Measurements from ENCODE around the gene SLC25A21.
"Not testable (repeated sequence)": the region's sequence is repeated elsewhere in the genome, so short reads cannot be mapped to it uniquely, and the experiment has no call there.

SLC25A21 gene

DNA sequence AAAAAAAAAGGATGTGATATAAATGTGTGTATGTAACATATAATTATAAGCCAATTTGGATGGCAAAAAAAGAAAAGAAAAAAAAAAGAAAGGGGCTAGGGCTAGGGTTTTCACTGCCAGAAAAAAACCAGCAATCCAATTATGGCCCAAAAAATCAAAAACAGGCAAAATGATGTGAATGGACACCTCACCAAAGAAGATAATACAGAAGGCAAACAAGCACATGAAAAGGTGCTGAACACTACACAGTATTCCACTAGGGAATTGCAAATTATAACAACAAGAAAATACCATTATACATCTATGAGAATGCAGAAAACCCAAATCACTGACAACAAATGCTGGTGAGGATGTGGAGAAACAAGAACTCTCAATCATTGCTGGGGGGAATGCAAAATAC, 13.3 kb upstream of the SLC25A21 start:
- POLR2A ChIA-PET = interaction anchor here (0.7 kb wide), 1 partner anchor 14 kb away, joined by 4 read pairs; no protein-coding TSS in a partner anchor
- Histone ChIP-seq H3K4me1 (ENCODE audit: control insufficient read depth, insufficient read depth, low read length) (no peaks in the 10 kb centered on the region), H3K9me3 (ENCODE audit: control insufficient read depth, insufficient read depth, low read depth, low read length) (no peaks in the 10 kb centered on the region), H3K27ac (ENCODE audit: extremely low read depth, low read depth, low read length) (no peak overlapping the region), H3K36me3 (ENCODE audit: control insufficient read depth in 2 of 2, insufficient read depth in 1 of 2, low read length in 2 of 2) (no peaks in the 10 kb centered on the region), H3K4me3 (ENCODE audit: low read depth, low read length) (no peak overlapping the region)
- CTCF ChIA-PET = interaction anchor here (1.1 kb wide), 1 partner anchor 22 kb away, joined by 5 read pairs; no protein-coding TSS in a partner anchor
- TF ChIP-seq ZNF707 (tag by site-specific recombination; IDR thresholded peaks at IDR 0.05) (no peak), ZNF398 (tag by site-specific recombination; IDR thresholded peaks at IDR 0.05) (no peak), EGR2 (tag by site-specific recombination; IDR thresholded peaks at IDR 0.05; ENCODE audit: low read depth) (no peak), ZFP69B (tag by site-specific recombination; IDR thresholded peaks at IDR 0.05) (no peak), ZNF843 (tag by site-specific recombination; IDR thresholded peaks at IDR 0.05) (no peak), TCF7L2 (IDR thresholded peaks at IDR 0.05; ENCODE audit: borderline replicate concordance, low read depth, low read length) (no peak), PRDM1 (tag by site-specific recombination; IDR thresholded peaks at IDR 0.05) (no peak), ZNF544 (tag by site-specific recombination; IDR thresholded peaks at IDR 0.05) (no peak)
- TF ChIP-seq, protein P1, sequence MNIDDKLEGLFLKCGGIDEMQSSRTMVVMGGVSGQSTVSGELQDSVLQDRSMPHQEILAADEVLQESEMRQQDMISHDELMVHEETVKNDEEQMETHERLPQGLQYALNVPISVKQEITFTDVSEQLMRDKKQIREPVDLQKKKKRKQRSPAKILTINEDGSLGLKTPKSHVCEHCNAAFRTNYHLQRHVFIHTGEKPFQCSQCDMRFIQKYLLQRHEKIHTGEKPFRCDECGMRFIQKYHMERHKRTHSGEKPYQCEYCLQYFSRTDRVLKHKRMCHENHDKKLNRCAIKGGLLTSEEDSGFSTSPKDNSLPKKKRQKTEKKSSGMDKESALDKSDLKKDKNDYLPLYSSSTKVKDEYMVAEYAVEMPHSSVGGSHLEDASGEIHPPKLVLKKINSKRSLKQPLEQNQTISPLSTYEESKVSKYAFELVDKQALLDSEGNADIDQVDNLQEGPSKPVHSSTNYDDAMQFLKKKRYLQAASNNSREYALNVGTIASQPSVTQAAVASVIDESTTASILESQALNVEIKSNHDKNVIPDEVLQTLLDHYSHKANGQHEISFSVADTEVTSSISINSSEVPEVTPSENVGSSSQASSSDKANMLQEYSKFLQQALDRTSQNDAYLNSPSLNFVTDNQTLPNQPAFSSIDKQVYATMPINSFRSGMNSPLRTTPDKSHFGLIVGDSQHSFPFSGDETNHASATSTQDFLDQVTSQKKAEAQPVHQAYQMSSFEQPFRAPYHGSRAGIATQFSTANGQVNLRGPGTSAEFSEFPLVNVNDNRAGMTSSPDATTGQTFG (tag by site-specific recombination; IDR thresholded peaks at IDR 0.05; ENCODE audit: borderline replicate concordance) = no peak
- TF ChIP-seq, protein P2, sequence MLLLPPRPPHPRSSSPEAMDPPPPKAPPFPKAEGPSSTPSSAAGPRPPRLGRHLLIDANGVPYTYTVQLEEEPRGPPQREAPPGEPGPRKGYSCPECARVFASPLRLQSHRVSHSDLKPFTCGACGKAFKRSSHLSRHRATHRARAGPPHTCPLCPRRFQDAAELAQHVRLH (tag by site-specific recombination; IDR thresholded peaks at IDR 0.05) = no peak

DNA sequence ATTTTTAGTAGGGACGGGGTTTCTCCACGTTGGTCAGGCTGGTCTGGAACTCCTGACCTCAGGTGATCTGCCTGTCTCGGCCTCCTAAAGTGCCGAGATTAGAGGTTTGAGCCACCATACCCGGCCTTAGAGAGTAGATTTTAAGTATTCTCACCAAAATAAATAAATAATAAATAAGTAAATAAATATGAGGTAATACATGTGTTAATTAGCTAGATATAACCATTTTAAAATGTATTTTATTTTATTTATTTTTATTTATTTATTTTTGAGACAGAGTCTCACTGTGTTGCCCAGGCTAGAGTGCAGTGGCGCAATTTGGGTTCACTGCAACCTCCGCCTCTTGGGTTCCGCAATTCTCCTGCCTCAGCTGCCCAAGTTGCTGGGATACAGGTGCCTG, 12.1 kb upstream of the SLC25A21 start:
- H3K4me3 ChIP-seq (ENCODE audit: low read depth, low read length); H3K4me1 ChIP-seq (ENCODE audit: control insufficient read depth, insufficient read depth, low read length); CTCF ChIA-PET; H3K36me3 ChIP-seq (ENCODE audit: control insufficient read depth in 2 of 2, insufficient read depth in 1 of 2, low read length in 2 of 2); POLR2A ChIA-PET; H3K9me3 ChIP-seq (ENCODE audit: control insufficient read depth, insufficient read depth, low read depth, low read length); H3K27ac ChIP-seq (ENCODE audit: extremely low read depth, low read depth, low read length): not testable (repeated sequence)

- Histone ChIP-seq H3K27ac (ENCODE audit: extremely low read depth, low read depth, low read length) (no peak overlapping the region), H3K36me3 (ENCODE audit: control insufficient read depth in 2 of 2, insufficient read depth in 1 of 2, low read length in 2 of 2) (no peaks in the 10 kb centered on the region), H3K4me1 (ENCODE audit: control insufficient read depth, insufficient read depth, low read length) (no peaks in the 10 kb centered on the region), H3K9me3 (ENCODE audit: control insufficient read depth, insufficient read depth, low read depth, low read length) (no peaks in the 10 kb centered on the region), H3K4me3 (ENCODE audit: low read depth, low read length) (no peak overlapping the region)
- ChIA-PET POLR2A (interaction anchor here (1.0 kb wide), 1 partner anchor 9 kb away, joined by 3 read pairs; the partner anchor contains the start of gene SLC25A21), CTCF (interaction anchor here (0.9 kb wide), 1 partner anchor 31 kb away, joined by 3 read pairs; no protein-coding TSS in a partner anchor)
- TF ChIP-seq ZBTB49 (tag by site-specific recombination; IDR thresholded peaks at IDR 0.05; ENCODE audit: low read depth) (no peak), ZNF112 (tag by site-specific recombination; IDR thresholded peaks at IDR 0.05) (no peak), ZNF433 (tag by site-specific recombination; IDR thresholded peaks at IDR 0.05; ENCODE audit: low read depth) (no peak), ZSCAN5A (tag by site-specific recombination; IDR thresholded peaks at IDR 0.05) (no peak)
- TF ChIP-seq, protein P3, sequence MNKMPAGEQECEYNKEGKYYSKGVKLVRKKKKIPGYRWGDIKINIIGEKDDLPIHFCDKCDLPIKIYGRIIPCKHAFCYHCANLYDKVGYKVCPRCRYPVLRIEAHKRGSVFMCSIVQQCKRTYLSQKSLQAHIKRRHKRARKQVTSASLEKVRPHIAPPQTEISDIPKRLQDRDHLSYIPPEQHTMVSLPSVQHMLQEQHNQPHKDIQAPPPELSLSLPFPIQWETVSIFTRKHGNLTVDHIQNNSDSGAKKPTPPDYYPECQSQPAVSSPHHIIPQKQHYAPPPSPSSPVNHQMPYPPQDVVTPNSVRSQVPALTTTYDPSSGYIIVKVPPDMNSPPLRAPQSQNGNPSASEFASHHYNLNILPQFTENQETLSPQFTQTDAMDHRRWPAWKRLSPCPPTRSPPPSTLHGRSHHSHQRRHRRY (tag by site-specific recombination; IDR thresholded peaks at IDR 0.05) = no peak
- TF ChIP-seq, protein P4, sequence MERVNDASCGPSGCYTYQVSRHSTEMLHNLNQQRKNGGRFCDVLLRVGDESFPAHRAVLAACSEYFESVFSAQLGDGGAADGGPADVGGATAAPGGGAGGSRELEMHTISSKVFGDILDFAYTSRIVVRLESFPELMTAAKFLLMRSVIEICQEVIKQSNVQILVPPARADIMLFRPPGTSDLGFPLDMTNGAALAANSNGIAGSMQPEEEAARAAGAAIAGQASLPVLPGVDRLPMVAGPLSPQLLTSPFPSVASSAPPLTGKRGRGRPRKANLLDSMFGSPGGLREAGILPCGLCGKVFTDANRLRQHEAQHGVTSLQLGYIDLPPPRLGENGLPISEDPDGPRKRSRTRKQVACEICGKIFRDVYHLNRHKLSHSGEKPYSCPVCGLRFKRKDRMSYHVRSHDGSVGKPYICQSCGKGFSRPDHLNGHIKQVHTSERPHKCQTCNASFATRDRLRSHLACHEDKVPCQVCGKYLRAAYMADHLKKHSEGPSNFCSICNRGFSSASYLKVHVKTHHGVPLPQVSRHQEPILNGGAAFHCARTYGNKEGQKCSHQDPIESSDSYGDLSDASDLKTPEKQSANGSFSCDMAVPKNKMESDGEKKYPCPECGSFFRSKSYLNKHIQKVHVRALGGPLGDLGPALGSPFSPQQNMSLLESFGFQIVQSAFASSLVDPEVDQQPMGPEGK (tag by site-specific recombination; IDR thresholded peaks at IDR 0.05) = no peak
These were observed 9.0 kb upstream of the SLC25A21 start for GRCh38 chr14:37181441-37181840.
